ENCODE data around the gene LILRB4. TPM values are rescaled to one million over a fixed set of nuclear protein-coding genes. Genes with fewer than 3 reads are reported as not detected.
"Not testable (repeated sequence)": the region's sequence is repeated elsewhere in the genome, so short reads cannot be mapped to it uniquely, and the experiment has no call there.

LILRB4 gene
- total and polyA plus RNA-seq, 11 donors = 0.69 to 40.9 (median 2.0) TPM

DNA sequence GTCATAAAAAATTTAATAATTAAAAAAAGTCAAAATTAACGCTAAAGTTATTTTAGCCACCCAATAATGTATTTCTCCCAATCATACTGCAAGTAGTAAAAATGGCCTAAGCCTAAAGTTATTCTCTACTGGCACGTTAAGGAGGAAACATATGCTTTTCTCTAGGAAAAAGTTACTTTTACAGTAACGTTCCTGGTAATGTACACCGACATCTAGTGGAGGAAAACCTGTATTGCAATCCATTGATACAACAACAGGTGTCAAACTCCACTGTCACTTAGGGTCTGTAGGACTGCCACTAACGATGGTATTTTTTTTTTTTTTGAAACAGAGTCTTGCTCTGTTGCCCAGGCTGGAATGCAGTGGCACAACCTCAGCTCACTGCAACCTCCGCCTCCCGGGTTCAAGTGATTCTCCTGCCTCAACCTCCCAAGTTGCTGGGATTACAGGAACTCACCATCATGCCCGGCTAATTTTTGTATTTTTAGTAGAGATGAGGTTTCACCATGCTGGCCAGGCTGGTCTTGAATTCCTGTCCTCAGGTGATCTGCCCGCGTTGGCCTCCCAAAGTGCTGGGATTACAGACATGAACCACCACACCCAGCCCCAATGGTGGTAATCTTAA, 13.5 kb downstream of the LILRB4 start:
- not testable (repeated sequence) for DNase-seq, H3K27ac ChIP-seq, ATAC-seq, H3K9me3 ChIP-seq, H3K4me3 ChIP-seq, H3K36me3 ChIP-seq
- intact Hi-C loops (cut with DNase I) = loop anchor here in 9 of 10 donors (2.0 to 10.0 kb wide), 6 partner anchors 189 to 248 kb away; no protein-coding TSS in a partner anchor
- TF ChIP-seq, protein P1, sequence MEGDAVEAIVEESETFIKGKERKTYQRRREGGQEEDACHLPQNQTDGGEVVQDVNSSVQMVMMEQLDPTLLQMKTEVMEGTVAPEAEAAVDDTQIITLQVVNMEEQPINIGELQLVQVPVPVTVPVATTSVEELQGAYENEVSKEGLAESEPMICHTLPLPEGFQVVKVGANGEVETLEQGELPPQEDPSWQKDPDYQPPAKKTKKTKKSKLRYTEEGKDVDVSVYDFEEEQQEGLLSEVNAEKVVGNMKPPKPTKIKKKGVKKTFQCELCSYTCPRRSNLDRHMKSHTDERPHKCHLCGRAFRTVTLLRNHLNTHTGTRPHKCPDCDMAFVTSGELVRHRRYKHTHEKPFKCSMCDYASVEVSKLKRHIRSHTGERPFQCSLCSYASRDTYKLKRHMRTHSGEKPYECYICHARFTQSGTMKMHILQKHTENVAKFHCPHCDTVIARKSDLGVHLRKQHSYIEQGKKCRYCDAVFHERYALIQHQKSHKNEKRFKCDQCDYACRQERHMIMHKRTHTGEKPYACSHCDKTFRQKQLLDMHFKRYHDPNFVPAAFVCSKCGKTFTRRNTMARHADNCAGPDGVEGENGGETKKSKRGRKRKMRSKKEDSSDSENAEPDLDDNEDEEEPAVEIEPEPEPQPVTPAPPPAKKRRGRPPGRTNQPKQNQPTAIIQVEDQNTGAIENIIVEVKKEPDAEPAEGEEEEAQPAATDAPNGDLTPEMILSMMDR (IDR thresholded peaks at IDR 0.05) = peak; percentile 74 to 91 (median 84)
- H3K27me3 ChIP-seq = peaks cover 0 to 35% (median 0%) of the 10 kb centered on the region in 9 donors
- 22 to 29% (median 24%) methylated on average over 10 of the region's 10 CpGs for WGBS, 4 donors
- H3K4me1 ChIP-seq = peaks cover 0 to 13% (median 0%) of the 10 kb centered on the region in 12 donors

GRCh38 chr19:54677217-54677616, 14.4 kb downstream of the LILRB4 start:
- no peak overlapping the region for H3K27ac ChIP-seq
- H3K4me1 ChIP-seq = peaks cover 0 to 8% (median 0%) of the 10 kb centered on the region in 12 donors
- DNase-seq = no peak
- intact Hi-C loops (cut with DNase I) = loop anchor here in 9 of 10 donors (2.0 to 10.0 kb wide), 6 partner anchors 190 to 248 kb away; no protein-coding TSS in a partner anchor
- no peak overlapping the region for H3K4me3 ChIP-seq
- no peaks in the 10 kb centered on the region for H3K9me3 ChIP-seq
- no peaks in the 10 kb centered on the region for H3K36me3 ChIP-seq
- peaks cover 0 to 35% (median 0%) of the 10 kb centered on the region in 9 donors for H3K27me3 ChIP-seq
- TF ChIP-seq, protein P1 (IDR thresholded peaks at IDR 0.05) = no peak
- TF ChIP-seq POLR2A (IDR thresholded peaks at IDR 0.05) = no peak
- 60 to 72% (median 64%) methylated on average over 4 of the region's 4 CpGs for WGBS, 4 donors
- no peak for ATAC-seq

DNA sequence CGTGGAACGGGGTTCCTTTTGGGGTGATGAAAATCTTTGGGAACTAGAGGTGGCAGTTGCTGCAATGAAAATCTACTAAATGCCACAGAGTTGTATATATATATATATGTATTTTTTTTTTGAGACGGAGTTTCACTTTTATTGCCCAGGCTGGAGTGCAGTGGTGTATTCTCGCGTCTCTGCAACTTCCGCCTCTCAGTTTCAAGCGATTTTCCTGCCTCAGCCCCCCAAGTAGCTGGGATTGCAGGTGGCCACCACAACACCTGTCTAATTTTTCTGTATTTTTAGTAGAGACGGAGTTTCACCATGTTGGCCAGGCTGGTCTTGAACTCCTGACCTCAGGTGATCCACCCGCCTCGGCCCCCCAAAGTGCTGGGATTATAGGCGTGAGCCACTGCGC, 18.8 kb downstream of the LILRB4 start:
- H3K36me3 ChIP-seq; H3K4me3 ChIP-seq; H3K9me3 ChIP-seq; intact Hi-C loops (cut with DNase I); DNase-seq; ATAC-seq; H3K4me1 ChIP-seq; H3K27ac ChIP-seq: not testable (repeated sequence)
- WGBS, 4 donors = 77 to 80% (median 77%) methylated on average over 12 of the region's 12 CpGs
- peaks cover 0 to 36% (median 0%) of the 10 kb centered on the region in 9 donors for H3K27me3 ChIP-seq

DNA sequence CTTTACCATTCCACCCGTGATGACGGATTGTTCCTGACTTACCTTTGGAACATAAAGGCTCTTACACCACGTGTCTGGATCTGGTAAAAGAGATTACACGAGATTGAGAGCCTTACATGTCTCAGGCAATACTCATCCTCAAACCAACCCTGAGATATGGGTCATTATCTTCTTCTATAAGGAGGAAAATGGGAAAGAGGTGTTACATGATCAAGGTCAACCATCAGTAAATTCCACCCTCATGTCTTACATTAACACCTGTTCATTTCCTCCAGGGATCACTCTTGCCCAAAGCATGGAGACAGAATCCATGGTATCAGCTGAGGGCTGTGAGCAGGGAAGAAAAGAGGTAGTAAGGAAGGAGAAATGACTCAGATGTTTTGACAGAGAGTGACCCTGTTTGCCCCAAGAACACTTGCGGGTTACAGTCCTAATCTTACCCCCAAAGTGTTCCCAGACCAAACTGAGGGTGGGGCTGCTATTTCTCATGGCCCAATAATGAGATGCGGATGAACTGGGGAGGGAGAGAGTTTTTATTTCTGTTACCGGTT, 19.6 kb downstream of the LILRB4 start:
- Histone ChIP-seq H3K27ac (no peak overlapping the region), H3K9me3 (no peaks in the 10 kb centered on the region), H3K4me3 (no peak overlapping the region), H3K4me1 (no peaks in the 10 kb centered on the region), H3K27me3 (peaks cover 0 to 31% (median 0%) of the 10 kb centered on the region in 9 donors), H3K36me3 (no peaks in the 10 kb centered on the region)
- intact Hi-C loops (cut with DNase I) = no loop called here
- ATAC-seq = no peak
- TF ChIP-seq, protein P1 (IDR thresholded peaks at IDR 0.05) = no peak
- TF ChIP-seq POLR2A (IDR thresholded peaks at IDR 0.05) = no peak
- DNase-seq = no peak
- WGBS, 4 donors = 51 to 63% (median 57%) methylated on average over 7 of the region's 7 CpGs
